OCI-LY7 (cell line): ENCODE results near the gene CCDC160.

Source experiments
- EZH2phosphoT487 ChIP-seq: fragments of 200-600 bp; sonication (generic); IDR thresholded peaks from 2 replicates; pipeline ENCODE4 v1.6.1; 2018; ENCODE audit warnings: low read depth, borderline replicate concordance, mild to moderate bottlenecking, mixed run types, antibody characterized with exemption, low read length, moderate library complexity, mixed read lengths
- TF ChIP-seq, protein P1 (sequence below): fragments of 200-600 bp; sonication (generic); conservative IDR thresholded peaks from 2 replicates; pipeline ENCODE4 v1.5.1; 2014; ENCODE audit warnings: mild to moderate bottlenecking, antibody characterized with exemption, low read length, moderate library complexity, mixed read lengths

DNA sequence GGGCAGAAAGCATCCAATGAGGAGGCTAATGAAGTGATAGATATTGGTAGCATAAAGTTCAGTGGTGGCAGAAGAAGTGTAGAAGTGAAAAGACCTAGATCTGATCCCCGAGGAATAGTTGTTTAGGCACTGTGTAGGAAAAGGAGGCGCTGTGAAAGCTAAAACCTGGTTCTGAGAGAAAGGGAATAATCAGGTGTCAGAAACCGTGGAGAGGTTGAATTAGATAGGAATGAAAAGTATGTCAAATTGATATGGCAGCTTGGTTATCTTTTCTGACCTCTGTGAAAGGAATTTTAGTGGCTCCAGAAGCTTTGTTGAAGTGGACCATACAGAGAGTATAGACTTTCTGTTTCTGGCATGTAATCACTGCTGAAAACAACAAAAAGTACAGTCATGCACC is 30.8 kb upstream of the CCDC160 start:
- TF ChIP-seq, protein P1, sequence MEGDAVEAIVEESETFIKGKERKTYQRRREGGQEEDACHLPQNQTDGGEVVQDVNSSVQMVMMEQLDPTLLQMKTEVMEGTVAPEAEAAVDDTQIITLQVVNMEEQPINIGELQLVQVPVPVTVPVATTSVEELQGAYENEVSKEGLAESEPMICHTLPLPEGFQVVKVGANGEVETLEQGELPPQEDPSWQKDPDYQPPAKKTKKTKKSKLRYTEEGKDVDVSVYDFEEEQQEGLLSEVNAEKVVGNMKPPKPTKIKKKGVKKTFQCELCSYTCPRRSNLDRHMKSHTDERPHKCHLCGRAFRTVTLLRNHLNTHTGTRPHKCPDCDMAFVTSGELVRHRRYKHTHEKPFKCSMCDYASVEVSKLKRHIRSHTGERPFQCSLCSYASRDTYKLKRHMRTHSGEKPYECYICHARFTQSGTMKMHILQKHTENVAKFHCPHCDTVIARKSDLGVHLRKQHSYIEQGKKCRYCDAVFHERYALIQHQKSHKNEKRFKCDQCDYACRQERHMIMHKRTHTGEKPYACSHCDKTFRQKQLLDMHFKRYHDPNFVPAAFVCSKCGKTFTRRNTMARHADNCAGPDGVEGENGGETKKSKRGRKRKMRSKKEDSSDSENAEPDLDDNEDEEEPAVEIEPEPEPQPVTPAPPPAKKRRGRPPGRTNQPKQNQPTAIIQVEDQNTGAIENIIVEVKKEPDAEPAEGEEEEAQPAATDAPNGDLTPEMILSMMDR: no peak
- TF ChIP-seq EZH2phosphoT487: no peak
